Thoracic aorta (tissue), 2 donors: ENCODE data around the gene HRC. TPM values are rescaled to one million over a fixed set of nuclear protein-coding genes. Genes with fewer than 3 reads are reported as not detected.
A peak's percentile ranks its signal among the peaks of the same experiment; 100 is the strongest.

Source experiments
- ATAC-seq: fragments of 150-250 bp; one replicate; pipeline ENCODE4 v1.8.0; 2017; ENCODE audit warnings: low read depth; ENCODE audit not compliant: insufficient number of reproducible peaks, low FRiP score
- DNase-seq: peaks from one replicate; pipeline ENCODE4 v3.0.0-alpha.2; 2020; ENCODE audit warnings: low spot score
- H3K27ac ChIP-seq, 2 donors: fragments of 200-600 bp; sonication (generic); 1 replicate in 1 of 2; 2 replicates in 1 of 2; pipeline ENCODE4 v1.5.1; 2016; ENCODE audit warnings: mild to moderate bottlenecking in 2 of 2, moderate library complexity in 2 of 2
- H3K27me3 ChIP-seq: fragments of 200-600 bp; sonication (generic); replicated peaks from 2 replicates; pipeline ENCODE4 v1.6.0; 2016; ENCODE audit warnings: mild to moderate bottlenecking; ENCODE audit not compliant: insufficient read depth
- H3K36me3 ChIP-seq: fragments of 200-600 bp; sonication (generic); one replicate; pipeline ENCODE4 v1.5.1; 2016
- H3K4me1 ChIP-seq, 2 donors: fragments of 200-600 bp; sonication (generic); 1 replicate in 1 of 2; 2 replicates in 1 of 2; pipeline versions ENCODE4 v1.5.1 to v1.6.0; 2016; ENCODE audit warnings: low read depth in 2 of 2, mild to moderate bottlenecking in 1 of 2; ENCODE audit not compliant: control insufficient read depth in 1 of 2
- H3K4me3 ChIP-seq: fragments of 200-600 bp; sonication (generic); 2 replicates; pipeline ENCODE4 v1.5.1; 2016; ENCODE audit warnings: mild to moderate bottlenecking
- H3K9me3 ChIP-seq: fragments of 200-600 bp; sonication (generic); 2 replicates; pipeline ENCODE4 v1.5.1; 2016
- total RNA-seq, 2 donors: library from RNA; depleted of rRNA; stranded (reverse); fragments of >200 nt; gene quantifications; one replicate each; pipeline versions ENCODE4 v1.1.0 to v1.2.3, GENCODE V29; 2016
- TF ChIP-seq, protein P1 (sequence below): fragments of 200-600 bp; sonication (generic); IDR thresholded peaks from one replicate; pipeline ENCODE4 v1.5.1; 2019; ENCODE audit warnings: antibody characterized with exemption

The HRC gene
- total RNA-seq, 2 donors from 2014 or later, result 2.2 to 6.5 TPM

DNA sequence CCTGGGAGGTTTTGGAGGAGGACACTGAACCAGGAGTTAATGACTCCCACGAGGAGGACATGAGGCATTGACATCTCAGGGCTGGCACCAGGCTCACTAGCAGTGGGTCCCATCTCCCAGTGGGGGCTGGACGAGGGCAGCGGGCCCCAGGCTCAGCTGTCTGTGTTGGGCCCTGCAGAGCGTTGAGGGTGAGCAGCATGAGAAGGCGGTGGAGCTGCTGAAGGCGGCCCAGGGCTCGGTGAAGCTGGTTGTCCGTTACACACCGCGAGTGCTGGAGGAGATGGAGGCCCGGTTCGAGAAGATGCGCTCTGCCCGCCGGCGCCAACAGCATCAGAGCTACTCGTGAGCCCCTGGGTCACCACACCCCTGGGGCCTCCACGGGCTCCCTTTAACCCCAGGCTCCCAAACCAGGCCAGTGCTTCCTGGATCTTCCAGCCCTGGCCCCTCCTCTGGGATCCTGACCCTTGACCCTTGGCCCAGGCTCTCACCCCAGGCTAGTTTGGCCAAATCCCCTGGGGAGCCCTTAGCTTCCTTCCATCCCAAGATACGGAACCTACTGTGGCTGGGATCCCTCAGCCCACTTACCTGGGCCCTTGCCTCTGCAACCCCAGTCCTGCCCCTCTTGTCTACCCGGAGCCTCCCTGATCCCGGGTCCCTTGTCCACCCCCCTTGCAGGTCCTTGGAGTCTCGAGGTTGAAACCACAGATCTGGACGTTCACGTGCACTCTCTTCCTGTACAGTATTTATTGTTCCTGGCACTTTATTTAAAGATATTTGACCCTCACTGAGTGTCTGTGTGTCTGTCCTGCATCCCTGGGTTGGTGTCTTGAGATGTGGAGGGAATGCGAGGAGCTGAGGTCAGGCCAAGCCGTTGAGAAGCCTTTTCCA, 37.3 kb downstream of the HRC start:
- H3K9me3 ChIP-seq, result no peaks in the 10 kb centered on the region
- H3K27me3 ChIP-seq, result no peaks in the 10 kb centered on the region
- H3K4me1 ChIP-seq, result peaks cover 17 to 36% of the 10 kb centered on the region in 2 donors
- TF ChIP-seq, protein P1, sequence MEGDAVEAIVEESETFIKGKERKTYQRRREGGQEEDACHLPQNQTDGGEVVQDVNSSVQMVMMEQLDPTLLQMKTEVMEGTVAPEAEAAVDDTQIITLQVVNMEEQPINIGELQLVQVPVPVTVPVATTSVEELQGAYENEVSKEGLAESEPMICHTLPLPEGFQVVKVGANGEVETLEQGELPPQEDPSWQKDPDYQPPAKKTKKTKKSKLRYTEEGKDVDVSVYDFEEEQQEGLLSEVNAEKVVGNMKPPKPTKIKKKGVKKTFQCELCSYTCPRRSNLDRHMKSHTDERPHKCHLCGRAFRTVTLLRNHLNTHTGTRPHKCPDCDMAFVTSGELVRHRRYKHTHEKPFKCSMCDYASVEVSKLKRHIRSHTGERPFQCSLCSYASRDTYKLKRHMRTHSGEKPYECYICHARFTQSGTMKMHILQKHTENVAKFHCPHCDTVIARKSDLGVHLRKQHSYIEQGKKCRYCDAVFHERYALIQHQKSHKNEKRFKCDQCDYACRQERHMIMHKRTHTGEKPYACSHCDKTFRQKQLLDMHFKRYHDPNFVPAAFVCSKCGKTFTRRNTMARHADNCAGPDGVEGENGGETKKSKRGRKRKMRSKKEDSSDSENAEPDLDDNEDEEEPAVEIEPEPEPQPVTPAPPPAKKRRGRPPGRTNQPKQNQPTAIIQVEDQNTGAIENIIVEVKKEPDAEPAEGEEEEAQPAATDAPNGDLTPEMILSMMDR, result no peak
- no peaks in the 10 kb centered on the region for H3K36me3 ChIP-seq
- H3K27ac ChIP-seq, result peak overlapping the region; percentile 91 to 98
- DNase-seq, result no peak
- peak overlapping the region; percentile 88 for H3K4me3 ChIP-seq
- no peak for ATAC-seq

DNA sequence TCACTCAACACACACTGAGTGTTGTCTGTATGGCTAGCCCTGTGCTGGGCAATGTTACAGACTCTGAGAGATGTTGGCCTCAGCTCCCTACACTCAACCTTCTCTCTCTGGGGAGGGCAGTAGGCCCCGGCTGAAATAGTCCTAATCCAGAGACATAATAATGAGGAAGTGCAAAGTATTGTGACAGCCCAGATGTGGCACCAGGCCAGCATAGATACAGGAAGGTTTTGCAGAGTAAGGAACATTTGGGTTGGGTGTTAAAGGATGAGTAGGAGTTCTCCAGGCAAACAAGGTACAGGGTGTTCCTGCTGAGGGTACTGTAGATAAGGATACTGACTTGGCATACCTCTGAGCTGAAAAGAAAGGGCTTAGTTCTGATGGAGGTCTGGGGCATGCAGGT, 38.7 kb downstream of the HRC start:
- DNase-seq (no peak), ATAC-seq (no peak)
- Histone ChIP-seq H3K9me3 (no peaks in the 10 kb centered on the region), H3K27ac (no peak overlapping the region), H3K27me3 (no peaks in the 10 kb centered on the region), H3K4me3 (no peak overlapping the region), H3K4me1 (peaks cover 17 to 37% of the 10 kb centered on the region in 2 donors), H3K36me3 (no peaks in the 10 kb centered on the region)
- TF ChIP-seq, protein P1, result no peak

DNA sequence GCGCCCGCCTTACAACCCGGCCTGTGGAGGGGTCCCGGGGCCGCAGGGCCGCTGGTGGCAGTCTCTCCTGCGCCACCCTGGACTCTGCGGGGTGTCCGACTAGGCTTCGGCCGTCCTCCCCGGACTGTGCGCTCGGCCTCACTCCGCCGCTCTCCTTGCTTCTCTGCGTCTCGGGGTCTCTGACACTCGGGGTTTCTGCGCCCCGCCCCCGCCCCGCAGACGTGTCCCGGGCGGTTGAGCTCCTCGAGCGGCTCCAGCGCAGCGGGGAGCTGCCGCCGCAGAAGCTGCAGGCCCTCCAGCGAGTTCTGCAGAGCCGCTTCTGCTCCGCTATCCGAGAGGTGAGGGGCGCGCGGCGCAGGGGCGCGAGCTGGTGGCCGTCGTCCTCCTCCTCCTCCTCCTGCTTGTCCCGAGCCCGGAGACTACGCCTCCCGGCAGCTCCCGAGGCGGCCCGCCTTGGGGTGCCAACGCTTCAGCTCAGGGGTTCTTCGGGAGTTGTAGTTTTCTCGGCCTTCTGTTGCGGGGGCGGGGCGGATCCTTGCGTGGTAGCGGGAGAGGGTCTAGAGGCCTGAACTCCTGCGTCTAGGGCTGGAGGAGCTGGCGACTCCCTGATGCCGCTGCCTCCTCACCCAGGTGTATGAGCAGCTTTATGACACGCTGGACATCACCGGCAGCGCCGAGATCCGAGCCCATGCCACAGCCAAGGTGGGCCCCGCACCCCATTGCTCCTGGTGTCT, 40.4 kb downstream of the HRC start:
- H3K9me3 ChIP-seq, result no peaks in the 10 kb centered on the region
- peak overlapping the region; percentile 72 to 84 for H3K27ac ChIP-seq
- TF ChIP-seq, protein P1, result no peak
- DNase-seq (no peak), ATAC-seq (no peak)
- no peaks in the 10 kb centered on the region for H3K36me3 ChIP-seq
- H3K4me3 ChIP-seq, result peak overlapping the region; percentile 94
- no peaks in the 10 kb centered on the region for H3K27me3 ChIP-seq
- H3K4me1 ChIP-seq, result peaks cover 21 to 48% of the 10 kb centered on the region in 2 donors

DNA sequence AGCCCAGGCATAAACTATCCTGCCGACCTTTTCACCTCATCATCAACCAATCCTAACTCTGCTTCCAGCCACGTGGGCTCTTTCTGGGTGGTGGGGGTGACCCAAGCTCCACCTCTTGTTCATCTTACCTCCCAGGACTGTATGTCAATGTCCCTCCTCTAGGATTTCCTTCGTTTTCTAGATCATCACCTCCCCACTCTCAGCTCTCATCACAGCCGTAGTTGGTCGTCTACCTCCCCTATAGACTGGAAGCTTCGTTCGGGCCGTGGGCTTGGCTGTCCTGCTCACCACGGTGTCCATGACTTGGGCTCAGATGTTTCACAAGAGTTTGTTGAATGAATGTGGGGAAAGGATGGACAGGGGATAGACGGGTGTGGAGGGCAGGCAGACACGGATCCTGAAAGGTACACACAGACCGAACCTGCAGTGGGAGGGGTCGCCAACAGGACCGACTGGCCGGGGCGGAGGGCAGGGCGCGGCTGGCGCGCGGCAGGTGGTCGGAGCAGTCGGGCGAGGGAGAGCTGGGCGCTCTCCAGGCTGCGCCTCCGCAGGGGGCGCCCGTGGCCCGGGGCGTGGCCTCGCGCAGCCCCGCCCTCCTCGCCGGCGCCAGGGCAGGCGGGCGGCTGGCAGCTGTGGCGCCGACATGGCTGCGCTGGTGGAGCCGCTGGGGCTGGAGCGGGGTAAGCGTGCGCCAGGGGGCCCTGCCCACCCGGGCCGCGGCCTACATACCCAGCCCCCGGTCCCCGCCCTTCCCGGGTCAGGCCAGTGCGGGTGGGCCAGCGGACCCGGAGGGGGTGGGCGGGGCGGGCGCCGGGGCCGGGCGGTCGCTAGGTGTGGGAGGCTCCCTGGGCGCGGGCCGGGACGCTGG, 41.2 kb downstream of the HRC start, which contains the start of gene LIN7B:
TSS of gene LIN7B (plus strand) at position 609 of the 868 bp plus-strand sequence. CDS start at position 644, 35 bp downstream.
- H3K4me3 ChIP-seq, result peak within 1 kb of the TSS; percentile 94
- DNase-seq (no peak), ATAC-seq (peak; percentile 52)
- H3K4me1 ChIP-seq, result peaks cover 15 to 42% of the 10 kb centered on the region in 2 donors
- H3K27ac ChIP-seq, result peak within 1 kb of the TSS; percentile 72 to 84
- H3K27me3 ChIP-seq, result no peaks in the 10 kb centered on the region
- TF ChIP-seq, protein P1, result peak; percentile 41
- no peaks in the 10 kb centered on the region for H3K36me3 ChIP-seq
- no peaks in the 10 kb centered on the region for H3K9me3 ChIP-seq
